HG02610 (cell line): ENCODE data around the gene HNF1B.
"Not testable (repeated sequence)": the region's sequence is repeated elsewhere in the genome, so short reads cannot be mapped to it uniquely, and the experiment has no call there.

Experiments used
- ATAC-seq: cut with Tn5 transposase; IDR thresholded peaks from one replicate; pipeline ENCODE4 v1.9.1; 2021; ENCODE audit warnings: mild to moderate bottlenecking, moderate library complexity; ENCODE audit not compliant: unreplicated experiment

The HNF1B gene

GRCh38 chr17:37708008-37708615 is 36.7 kb downstream of the HNF1B start:
- ATAC-seq, result no peak

GRCh38 chr17:37706446-37706845 is 38.4 kb downstream of the HNF1B start:
- no peak for ATAC-seq

DNA sequence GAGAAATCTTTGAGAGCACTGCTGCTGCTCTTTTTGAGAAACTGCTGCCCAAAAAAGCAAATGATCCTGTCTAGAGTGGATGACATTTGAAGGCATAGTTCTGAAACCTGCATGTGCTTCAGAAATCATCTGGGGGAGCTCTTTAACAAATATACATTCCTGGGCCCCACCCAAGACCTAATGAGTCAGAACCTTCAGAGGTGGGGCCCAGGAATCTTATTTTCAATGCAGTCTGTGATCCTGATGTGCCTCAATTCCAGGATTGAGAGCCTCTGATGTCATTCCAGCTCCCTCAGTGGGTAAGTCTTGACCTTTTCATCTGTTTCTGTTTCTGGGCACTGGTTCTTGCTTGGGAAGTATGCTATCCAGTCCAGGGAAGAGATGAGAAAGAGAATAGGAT is 42.3 kb downstream of the HNF1B start:
- ATAC-seq, result no peak

DNA sequence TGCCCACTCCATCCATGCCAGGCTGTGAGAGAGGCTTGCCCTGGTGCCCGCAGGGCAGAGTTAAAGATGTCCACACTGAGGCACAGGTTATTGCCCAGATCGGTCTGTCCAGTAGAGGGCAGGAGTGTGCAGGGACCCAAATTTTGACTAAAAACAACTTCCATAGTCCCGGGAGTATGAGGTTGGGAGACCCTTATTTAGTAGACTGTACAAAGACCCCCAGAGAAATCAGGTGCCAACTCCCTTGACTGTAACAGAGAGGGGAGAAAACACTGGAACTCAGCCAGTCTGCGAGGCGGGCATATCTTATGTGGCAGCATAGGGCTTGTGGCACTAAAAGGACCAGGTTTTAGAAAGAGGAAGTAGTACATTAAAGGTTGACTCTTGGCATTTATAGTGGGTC is 43.4 kb downstream of the HNF1B start:
- no peak for ATAC-seq

DNA sequence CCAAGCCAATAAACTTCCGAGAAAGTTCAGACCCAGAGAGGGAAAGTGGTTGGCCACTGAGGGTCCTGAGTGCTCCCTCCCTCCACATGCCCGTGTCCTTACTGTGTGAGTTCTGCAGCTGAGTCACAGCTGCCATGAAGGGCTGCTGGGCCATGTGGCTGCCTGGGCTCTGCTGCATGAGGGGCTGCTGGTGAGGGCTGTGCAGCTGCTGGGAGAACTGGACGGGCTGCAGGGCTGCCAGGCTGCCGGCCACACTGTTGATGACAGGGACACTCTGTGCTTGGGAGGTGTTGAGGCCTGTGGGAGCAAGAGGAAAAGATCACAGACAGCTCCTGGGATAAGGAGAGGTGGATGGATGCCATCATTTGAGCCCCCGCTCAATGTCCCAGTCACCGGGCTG is 44.0 kb downstream of the HNF1B start:
- no peak for ATAC-seq

DNA sequence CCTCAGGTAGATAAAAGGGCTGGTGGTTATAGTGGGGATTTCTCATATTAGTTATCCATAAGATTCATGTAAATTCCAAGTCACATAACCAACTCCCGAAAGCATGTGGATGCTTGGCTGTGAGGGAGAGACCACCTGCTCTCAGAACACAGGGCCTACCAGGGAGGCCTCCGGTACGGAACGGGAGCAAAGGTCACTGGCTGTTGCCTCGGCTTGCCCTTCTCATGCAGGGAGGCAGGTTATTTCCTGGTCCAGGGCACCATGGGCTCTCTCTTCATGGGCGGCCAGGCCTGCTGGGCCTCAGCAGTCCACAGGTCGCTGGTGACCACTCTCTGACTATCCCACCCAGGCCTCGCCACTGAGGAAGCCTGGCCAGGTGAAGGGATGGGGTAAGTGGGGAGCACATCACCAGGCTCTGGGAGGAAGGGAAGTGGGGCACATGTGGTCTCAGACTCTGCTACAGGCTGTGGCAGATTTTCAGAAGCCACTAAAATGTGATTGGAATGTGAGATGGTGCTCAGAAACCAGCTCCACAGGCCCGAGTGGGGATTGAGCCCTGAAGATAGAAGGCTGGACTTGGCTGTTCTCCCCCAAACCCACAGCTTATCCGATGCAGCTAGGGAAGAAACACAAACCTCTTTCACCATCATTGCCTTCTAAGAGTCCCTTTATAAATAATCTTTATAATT is 45.4 kb downstream of the HNF1B start:
- no peak for ATAC-seq

GRCh38 chr17:37698911-37699255 is 46.0 kb downstream of the HNF1B start:
- ATAC-seq, result no peak

DNA sequence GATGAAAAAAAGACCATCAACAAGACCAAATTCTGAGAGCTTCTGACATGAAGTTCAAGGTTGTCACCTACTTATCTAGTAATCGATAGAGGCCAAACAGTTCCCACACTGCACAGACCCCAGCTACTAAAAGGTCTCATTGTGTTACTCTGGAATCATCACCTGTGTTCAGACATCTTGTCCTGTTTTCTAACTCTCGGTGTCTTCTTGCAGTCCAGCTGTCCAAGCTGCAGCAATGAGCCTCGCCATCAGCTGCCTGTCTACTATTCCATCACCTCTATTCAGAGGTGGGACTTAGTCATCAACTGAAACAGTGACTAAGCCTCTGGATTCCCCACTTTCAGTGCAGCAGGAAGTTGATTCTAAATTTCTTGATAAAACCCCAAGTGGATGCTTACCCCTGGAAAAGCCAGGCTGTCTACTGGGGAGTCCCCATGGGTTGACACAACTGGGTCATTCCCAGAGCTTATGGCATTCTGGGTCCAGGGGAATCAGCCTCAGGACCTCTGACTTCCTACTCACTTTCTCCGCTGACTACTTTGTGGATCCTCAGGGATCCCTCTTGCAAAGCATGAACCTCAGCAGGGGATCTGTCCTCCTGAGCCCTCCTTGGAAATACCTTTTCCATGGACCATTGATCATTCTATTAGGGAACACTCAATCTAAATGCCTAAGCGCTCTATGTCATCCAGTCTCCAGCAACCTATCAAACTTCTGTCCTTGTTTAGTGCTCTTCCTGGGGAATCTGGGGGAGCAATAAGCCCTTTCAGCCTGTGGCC is 46.5 kb downstream of the HNF1B start:
- ATAC-seq, result no peak

DNA sequence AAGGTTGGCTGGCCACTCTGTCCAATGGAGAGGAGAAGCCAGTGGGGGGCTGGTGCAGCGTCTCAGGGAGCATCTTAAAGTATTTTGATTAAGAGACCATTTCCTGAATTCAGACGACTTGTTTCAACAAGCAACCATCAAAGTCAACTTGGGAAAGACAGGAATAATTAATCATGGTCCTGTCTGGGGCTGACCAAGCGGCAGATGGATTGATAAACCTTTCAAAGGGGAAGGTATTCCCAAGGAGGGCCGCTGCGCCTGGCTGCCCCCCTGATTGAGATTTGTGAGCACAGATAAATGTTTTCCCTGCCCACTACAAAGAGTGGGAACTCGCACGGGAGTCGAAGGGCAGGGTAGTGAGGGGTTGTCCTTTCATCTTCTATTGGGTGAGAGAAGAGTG is 47.5 kb downstream of the HNF1B start:
- ATAC-seq, result no peak

- no peak for ATAC-seq
These were observed 48.5 kb downstream of the HNF1B start for GRCh38 chr17:37696366-37696765.

DNA sequence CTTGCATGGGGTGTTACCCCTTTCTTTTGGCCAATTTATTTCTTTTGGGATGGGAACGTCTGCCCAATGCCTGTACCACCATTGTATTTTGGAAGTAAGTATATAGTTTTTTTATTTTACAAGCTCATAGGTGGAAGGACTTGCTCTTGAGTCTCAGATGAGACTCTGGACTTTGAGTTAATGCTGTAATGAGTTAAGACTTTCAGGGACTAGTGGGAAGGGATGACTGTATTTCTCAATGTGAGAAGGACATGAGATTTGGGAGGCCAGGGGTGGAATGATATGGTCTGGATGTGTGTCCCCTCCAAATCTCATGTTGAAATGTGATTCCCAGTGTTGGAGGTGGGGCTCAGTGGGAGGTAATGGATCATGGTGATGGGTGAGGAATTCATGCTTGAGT is 49.1 kb downstream of the HNF1B start:
- ATAC-seq, result no peak

- no peak for ATAC-seq
These were observed 50.1 kb downstream of the HNF1B start for GRCh38 chr17:37694734-37695133.

- ATAC-seq, result no peak
These were observed 51.5 kb downstream of the HNF1B start for GRCh38 chr17:37693328-37693727.

- ATAC-seq, result no peak
These were observed 53.1 kb downstream of the HNF1B start for GRCh38 chr17:37691807-37692206.

DNA sequence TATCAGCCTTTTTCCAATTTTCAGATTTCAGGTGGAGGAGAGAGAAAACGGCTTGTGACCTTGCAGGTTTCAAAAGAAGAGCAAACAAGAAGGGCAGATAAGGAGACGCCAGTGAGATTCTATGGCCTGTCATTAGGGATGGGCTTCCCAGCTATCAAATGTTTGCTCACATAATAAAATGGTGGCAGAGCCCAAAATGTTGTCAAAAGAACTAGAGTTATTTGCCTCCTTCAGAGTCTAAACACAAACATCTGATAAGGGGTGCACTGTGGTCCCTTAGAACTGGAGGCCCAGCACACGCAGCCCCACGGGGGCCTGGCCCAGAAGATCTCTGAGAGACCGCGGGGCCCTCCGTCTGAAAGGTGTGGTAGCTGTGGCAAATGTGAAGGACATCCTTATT is 55.5 kb downstream of the HNF1B start:
- no peak for ATAC-seq

DNA sequence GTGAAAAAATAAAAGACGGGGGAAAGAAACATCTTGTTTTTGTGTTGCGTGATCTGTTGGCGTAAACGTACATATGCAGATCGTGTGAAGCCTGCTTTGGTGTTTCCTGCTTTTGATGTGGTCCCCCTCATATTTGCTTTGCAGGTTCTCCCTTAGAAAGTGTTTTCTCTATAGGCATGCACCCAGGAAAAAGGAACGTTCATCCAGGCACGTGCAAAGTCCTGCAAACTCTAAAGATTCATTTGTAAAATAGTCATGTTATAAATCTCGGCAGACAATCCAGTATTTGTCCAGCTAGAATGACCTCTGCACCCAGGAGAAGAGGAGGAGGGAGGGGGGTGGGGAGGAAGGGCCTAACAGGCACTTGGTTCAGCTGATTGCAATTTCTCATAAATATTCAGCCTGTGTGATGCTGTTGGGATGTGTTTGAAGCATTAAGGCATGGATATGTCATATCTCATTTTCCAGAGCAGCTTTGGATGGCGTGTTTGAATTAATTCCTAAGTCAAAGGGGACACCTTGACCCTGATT is 61.3 kb downstream of the HNF1B start:
- ATAC-seq, result no peak

GRCh38 chr17:37682007-37682406 is 62.9 kb downstream of the HNF1B start:
- ATAC-seq, result no peak

DNA sequence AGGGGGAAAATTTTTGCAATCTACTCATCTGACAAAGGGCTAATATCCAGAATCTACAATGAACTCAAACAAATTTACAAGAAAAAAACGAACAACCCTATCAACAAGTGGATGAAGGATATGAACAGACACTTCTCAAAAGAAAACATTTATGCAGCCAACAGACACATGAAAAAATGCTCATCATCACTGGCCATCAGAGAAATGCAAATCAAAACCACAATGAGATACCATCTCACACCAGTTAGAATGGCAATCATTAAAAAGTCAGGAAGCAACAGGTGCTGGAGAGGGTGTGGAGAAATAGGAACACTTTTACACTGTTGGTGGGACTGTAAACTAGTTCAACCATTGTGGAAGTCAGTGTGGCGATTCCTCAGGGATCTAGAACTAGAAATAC is 64.9 kb downstream of the HNF1B start:
- not testable (repeated sequence) for ATAC-seq

DNA sequence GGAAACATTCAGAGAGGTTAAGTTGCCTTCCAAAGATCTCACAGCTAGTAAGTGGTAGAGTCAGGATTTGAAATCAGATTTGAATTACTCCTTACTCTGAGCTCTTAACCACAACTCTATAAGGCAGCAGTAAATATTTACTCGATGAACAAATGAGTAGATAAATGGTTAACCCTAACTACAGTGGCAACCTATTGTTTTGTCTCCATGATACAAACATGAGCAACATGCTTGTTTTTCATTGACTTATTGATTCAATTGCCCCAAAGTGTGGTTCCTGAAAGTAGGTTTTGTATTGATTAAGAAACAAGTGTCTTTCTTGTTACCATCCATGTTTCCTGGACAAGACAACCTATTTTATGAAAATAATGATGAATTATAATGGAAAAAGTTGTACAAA is 66.8 kb downstream of the HNF1B start:
- no peak for ATAC-seq

- no peak for ATAC-seq
These were observed 67.8 kb downstream of the HNF1B start for GRCh38 chr17:37677021-37677420.

GRCh38 chr17:37676115-37676925 is 68.5 kb downstream of the HNF1B start:
- ATAC-seq, result no peak
